Activated T-cell treated with anti-CD3 and anti-CD28 coated beads, Interleukin-2, amount 50 U/mL, for 4 hours (primary cell): Measurements from ENCODE around the gene CCNL1. TPM values are rescaled to one million over a fixed set of nuclear protein-coding genes. Genes with fewer than 3 reads are reported as not detected.

Source experiments
- ATAC-seq, 2 donors: fragments of 200-7000 bp; cut with Tn5 transposase; one replicate each; pipeline ENCODE4 v1.10.0; 2021
- DNase-seq: peaks from one replicate; pipeline ENCODE4 v3.0.0-alpha.2; 2020
- H3K27me3 Mint-ChIP-seq: one replicate; pipeline ENCODE4 v1.8.0; 2021; ENCODE audit warnings: low read depth, mixed read lengths
- H3K36me3 Mint-ChIP-seq: one replicate; pipeline ENCODE4 v1.8.0; 2022; ENCODE audit warnings: mixed read lengths; ENCODE audit not compliant: insufficient read depth
- H3K4me1 Mint-ChIP-seq: one replicate; pipeline ENCODE4 v1.8.0; 2021; ENCODE audit warnings: low read depth, mixed read lengths
- H3K4me3 Mint-ChIP-seq: one replicate; pipeline ENCODE4 v1.8.0; 2021; ENCODE audit warnings: mild to moderate bottlenecking, moderate library complexity, mixed read lengths
- H3K9me3 Mint-ChIP-seq: one replicate; pipeline ENCODE4 v1.8.0; 2021; ENCODE audit warnings: mixed read lengths
- total RNA-seq, 3 donors: library from RNA; stranded (reverse); gene quantifications; one replicate each; pipeline ENCODE4 v1.2.1, GENCODE V29; 2021

Gene CCNL1
- total RNA-seq, 3 donors from 2014 or later = 138 to 152 (median 151) TPM

DNA sequence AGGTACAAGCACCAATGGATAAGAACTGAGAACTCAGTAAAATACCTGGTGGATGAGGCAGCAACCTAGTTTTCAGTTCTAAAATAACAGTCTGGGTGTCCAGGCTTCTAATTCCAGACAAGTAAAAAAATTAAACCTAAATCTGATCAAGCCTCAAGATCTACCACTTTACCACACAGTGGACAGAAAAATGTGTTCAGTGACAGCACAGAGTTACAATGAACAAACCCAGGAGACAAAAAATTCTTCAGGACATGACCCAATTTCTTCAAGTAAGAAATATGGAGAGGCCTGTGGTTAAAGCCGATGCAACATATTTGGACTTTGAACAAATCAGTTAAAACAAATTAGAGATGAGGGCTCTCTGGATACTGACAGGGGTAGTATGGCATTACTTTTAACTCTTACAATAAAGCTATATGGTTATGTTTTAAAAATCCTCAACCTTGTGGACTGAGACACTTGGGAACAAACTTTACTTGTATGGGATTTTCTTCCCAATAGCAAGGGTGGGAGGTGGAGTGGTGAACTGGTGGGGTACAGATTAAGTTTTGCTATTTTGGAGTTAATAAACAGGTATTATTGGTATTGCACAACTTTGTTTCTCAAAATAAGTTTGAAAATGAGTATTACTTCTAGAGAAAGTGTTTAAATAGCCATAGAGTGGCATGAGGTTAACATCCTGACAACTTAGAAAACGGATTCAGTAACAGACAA lies 14.2 kb downstream of the CCNL1 start:
- Mint-ChIP-seq H3K9me3 (no peaks in the 10 kb centered on the region), H3K4me3 (no peak overlapping the region), H3K36me3 (peaks cover 54% of the 10 kb centered on the region), H3K27me3 (no peaks in the 10 kb centered on the region), H3K4me1 (peaks cover 21% of the 10 kb centered on the region)
- no peak for DNase-seq
- ATAC-seq = no peak

DNA sequence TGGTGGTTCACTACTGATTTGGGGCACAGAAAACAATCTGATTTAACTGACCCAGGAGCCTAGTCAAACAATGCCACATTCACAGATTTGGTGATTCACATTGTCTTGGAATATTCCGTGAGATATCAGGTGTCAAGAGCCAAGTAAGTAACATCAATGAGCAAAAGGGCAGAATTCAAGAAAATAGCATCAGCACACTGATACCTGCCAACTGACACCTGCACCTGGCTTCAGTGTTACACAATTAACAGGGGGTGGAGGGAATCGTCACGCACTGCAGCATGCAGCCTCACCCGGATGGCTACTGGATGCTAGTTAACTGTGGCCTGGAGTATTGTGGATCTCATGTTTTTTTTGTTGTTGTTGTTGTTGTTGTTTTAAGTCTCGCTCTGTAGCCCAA lies 17.6 kb downstream of the CCNL1 start:
- no peaks in the 10 kb centered on the region for H3K9me3 Mint-ChIP-seq
- DNase-seq (no peak), ATAC-seq (no peak)
- peaks cover 7% of the 10 kb centered on the region for H3K4me1 Mint-ChIP-seq
- peaks cover 38% of the 10 kb centered on the region for H3K36me3 Mint-ChIP-seq
- no peak overlapping the region for H3K4me3 Mint-ChIP-seq
- no peaks in the 10 kb centered on the region for H3K27me3 Mint-ChIP-seq

DNA sequence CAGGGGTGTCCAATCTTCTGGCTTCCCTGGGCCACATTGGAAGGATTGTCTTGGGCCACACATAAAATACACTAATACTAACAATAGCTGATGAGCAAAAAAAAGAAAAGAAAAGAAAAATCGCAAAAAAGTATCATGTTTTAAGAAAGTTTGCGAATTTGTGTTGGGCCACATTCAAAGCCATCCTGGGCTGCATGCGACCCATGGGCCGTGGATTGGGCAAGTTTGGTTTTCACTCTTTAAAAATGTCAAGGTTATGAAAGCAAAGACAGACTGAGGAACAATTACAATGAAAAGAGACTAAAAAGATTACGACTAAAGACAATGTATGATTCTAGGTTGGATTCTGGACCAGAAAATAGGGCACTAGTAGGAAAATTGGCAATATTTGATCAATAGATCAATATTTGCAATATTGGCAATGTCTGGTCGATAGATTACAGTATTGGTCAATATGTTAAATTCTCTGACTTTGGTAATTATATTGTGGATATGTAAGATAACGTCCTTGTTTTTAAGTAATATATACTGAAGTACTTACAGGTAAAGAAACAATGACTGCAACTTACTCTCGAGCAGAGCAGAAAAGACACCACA lies 19.9 kb downstream of the CCNL1 start:
- Mint-ChIP-seq H3K9me3 (no peaks in the 10 kb centered on the region), H3K4me3 (no peak overlapping the region), H3K27me3 (no peaks in the 10 kb centered on the region), H3K36me3 (peaks cover 22% of the 10 kb centered on the region), H3K4me1 (peaks cover 11% of the 10 kb centered on the region)
- no peak for DNase-seq
- no peak for ATAC-seq

DNA sequence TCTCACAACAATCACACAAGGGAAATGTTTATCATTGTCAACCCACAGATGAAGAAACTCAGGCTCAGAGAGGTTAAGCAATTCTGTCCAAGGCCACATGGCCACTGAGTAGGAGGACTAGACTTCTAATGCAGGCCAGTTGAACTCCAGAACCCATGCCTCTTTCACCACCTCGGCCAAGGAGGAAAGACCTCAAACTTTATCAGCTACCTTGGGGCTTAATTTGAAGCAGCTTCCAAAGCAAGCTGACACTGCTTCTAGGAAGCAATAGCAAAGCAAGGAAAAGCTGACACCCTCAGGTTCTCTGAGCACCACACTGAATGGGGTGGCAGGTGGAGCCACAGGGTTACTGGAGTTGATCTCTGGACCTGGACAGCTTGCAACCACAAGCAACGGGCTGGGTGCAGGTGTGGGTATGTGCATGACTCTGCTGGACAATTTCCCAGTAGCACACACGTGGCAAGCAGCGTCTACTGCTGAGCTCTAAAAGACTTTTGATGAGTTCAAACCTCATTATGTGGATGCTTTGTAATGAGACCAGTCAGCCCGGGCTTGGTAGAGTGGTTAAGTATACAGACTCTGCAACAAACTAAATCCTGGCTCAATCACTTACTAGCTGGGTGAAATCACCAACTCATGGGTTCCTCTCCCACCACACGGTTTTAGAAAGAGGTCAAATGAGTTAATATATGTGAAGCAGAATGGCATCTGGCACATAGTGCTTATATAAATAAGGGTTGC lies 23.1 kb downstream of the CCNL1 start:
- H3K4me3 Mint-ChIP-seq = no peak overlapping the region
- peaks cover 6% of the 10 kb centered on the region for H3K36me3 Mint-ChIP-seq
- peaks cover 24% of the 10 kb centered on the region for H3K4me1 Mint-ChIP-seq
- peak in 1 of 2 donors; percentile 8 for ATAC-seq
- no peak for DNase-seq
- H3K27me3 Mint-ChIP-seq = no peaks in the 10 kb centered on the region
- H3K9me3 Mint-ChIP-seq = no peaks in the 10 kb centered on the region

DNA sequence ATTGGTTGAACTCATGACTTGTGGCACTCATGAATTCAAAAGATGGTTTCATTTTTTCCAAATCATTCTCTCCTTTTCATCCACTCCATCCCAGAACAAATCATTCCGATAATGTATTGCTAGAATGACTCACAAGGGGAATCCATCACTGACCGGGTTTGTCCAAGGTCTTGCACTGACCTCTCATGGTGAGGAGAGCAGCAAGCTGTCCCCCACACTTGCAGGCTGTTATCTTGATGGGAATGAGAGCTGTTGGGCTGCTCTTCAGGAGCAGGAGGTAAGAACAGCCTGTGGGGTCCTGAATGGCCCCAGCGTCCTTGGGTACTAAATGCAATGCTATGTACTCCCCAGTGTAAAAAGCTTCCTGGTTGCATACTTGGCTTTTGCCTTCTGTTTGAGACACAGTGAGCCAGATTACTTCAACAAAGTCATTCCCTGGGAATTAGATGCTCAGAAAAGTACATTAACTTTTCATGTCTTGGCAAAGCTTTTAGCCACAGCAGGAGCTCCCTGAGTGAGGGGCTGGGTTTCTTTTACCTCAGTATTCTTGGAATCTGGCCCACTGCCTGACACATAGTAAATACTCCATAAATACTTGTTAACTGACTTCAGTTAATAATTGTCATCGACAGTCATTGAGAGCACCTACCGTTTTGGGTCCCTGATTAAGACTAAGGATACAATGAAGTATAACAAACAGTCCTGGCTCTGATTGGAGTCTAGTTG lies 24.1 kb downstream of the CCNL1 start:
- Mint-ChIP-seq H3K9me3 (no peaks in the 10 kb centered on the region), H3K4me1 (peaks cover 34% of the 10 kb centered on the region), H3K4me3 (no peak overlapping the region), H3K36me3 (peaks cover 6% of the 10 kb centered on the region), H3K27me3 (no peaks in the 10 kb centered on the region)
- DNase-seq (no peak), ATAC-seq (no peak)

DNA sequence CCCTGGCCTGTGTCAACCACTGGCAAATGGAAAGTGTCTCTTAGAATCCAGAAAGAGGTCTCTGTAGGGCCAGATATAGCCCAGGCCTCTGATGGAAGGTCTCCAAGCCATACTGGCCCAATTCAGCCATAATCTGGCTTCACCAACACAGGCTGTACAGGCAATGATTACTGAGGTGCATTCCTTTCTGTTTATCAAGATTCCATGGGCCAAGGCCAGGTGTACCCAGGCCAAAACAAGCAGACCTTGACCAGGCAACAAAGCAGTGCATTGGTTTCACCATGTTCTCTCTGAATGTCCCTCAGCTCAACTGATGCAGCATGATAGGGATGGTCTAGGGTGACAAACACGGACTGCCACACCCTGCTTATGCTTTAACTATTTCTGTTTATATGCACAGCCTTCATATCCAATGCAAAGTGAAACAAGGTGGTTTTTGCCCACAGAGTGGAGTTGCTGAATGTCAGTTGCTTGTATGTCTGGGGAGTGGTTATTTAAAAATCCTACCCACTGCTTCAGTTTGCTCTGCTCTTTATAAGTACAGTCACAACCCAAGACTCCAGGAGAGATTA lies 25.2 kb downstream of the CCNL1 start:
- no peaks in the 10 kb centered on the region for H3K27me3 Mint-ChIP-seq
- DNase-seq (no peak), ATAC-seq (no peak)
- peaks cover 43% of the 10 kb centered on the region for H3K4me1 Mint-ChIP-seq
- no peak overlapping the region for H3K4me3 Mint-ChIP-seq
- H3K36me3 Mint-ChIP-seq = peaks cover 2% of the 10 kb centered on the region
- no peaks in the 10 kb centered on the region for H3K9me3 Mint-ChIP-seq

DNA sequence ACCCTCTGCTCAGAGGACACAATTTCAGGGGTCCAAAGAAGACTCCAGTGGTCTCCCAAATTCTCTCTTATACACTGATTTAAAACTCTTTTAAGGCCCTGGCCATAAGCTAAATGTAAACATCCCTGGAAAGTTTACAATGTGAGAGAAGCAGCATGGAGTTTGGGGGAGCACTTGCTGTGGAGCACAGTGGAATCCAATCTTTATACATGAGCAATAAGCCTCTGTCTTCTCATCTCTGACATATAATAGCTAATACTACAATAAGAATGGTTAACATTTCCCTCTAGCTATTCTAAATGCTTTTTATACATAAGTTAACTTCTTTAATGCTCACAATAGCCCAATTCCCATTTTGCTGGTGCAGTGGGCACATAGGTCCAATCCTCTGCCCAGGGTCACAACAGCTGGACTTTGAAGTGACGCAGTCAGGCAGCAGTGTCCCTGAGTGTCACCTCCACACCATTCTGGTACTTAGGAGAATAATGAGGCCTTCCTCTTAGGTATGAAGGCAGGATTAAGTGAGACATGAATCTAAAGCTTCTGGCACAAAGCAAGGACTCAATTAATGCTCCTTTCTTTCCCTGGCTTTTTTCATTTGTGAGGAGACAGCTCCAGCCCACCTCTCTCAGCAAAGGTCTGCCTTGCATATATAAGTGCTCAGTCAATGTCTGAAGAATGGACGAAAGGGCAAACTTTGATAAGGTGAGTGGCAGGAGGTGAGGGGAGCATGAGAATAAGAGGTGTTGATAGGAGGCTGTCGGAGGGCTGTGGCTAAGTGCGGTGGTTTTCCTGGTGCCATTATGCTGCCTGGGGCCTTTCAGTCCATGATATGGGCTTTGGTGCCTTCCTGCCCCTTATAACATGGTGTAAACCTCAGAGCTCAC lies 26.3 kb downstream of the CCNL1 start:
- DNase-seq (no peak), ATAC-seq (no peak)
- H3K36me3 Mint-ChIP-seq = no peaks in the 10 kb centered on the region
- H3K4me3 Mint-ChIP-seq = no peak overlapping the region
- H3K27me3 Mint-ChIP-seq = no peaks in the 10 kb centered on the region
- no peaks in the 10 kb centered on the region for H3K9me3 Mint-ChIP-seq
- H3K4me1 Mint-ChIP-seq = peaks cover 54% of the 10 kb centered on the region

DNA sequence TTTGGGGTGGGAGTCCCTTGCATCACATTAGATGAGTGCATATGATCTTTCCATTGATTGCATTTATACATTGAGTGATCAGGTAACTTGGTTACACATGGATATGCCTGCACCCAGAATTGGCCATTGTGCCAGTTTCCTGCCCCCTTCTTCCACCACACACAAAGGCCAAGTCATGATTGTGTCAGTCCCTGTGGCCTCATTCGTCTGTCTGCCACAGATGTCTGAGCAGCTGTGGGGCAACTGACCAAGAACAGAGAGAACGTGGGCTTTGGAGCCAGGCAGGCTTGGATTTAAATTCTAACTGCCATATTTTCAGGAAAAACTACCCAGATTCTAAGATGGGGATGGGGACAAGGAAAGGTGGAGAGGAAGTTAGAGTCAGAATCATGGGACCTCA lies 27.0 kb downstream of the CCNL1 start:
- no peaks in the 10 kb centered on the region for H3K36me3 Mint-ChIP-seq

DNA sequence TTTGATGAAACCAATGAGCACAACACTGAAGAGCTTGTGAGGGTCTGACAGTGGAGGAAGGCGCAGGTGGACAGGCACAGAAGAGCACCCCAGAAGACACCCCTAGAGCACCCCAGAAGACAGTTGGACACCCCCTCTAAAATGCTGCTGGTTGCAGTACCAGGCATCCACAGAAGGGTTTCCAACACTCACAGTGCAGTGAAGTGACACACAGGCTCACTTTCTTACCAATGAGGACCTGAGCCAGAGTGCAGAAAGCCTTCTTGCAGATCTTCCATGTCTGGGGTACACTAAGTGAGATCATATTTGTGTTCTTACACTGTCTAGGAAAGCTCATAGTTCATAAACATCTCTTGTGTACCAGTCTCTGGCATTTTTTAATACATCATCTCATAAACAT lies 27.6 kb downstream of the CCNL1 start:
- peaks cover 60% of the 10 kb centered on the region for H3K4me1 Mint-ChIP-seq
- H3K4me3 Mint-ChIP-seq = peak overlapping the region; percentile 16
- H3K9me3 Mint-ChIP-seq = no peaks in the 10 kb centered on the region

More for the DNA sequence above, 27.0 kb downstream of the CCNL1 start:
- no peak for DNase-seq
- peaks cover 59% of the 10 kb centered on the region for H3K4me1 Mint-ChIP-seq
- H3K9me3 Mint-ChIP-seq = no peaks in the 10 kb centered on the region
- no peak for ATAC-seq
- no peak overlapping the region for H3K4me3 Mint-ChIP-seq
- no peaks in the 10 kb centered on the region for H3K27me3 Mint-ChIP-seq

DNA sequence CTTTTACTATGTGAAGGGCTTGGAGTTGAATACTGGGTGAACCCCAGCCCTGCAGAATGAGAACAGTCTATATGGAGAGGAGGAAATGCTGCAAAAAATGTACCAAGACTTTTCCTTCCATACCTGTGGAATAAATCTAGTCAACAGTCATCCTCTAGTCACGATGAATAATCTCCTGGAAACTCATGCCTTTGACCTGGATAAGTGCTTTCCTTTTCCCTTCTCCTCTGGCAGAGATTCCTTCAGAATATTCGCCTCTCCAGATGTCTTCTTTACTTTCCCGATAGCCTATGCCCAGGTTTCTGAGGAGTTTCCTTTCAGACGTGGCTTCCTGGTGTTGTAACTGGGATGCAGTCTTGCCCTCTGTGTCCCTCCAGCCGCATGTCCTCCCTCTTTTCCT lies 28.1 kb downstream of the CCNL1 start:
- no peaks in the 10 kb centered on the region for H3K36me3 Mint-ChIP-seq
- H3K4me1 Mint-ChIP-seq = peaks cover 58% of the 10 kb centered on the region
- ATAC-seq (no peak), DNase-seq (no peak)
- no peaks in the 10 kb centered on the region for H3K27me3 Mint-ChIP-seq
- peak overlapping the region; percentile 19 for H3K4me3 Mint-ChIP-seq
- no peaks in the 10 kb centered on the region for H3K9me3 Mint-ChIP-seq

More for the DNA sequence above, 27.6 kb downstream of the CCNL1 start:
- no peaks in the 10 kb centered on the region for H3K36me3 Mint-ChIP-seq
- no peak for DNase-seq
- no peaks in the 10 kb centered on the region for H3K27me3 Mint-ChIP-seq
- no peak for ATAC-seq

DNA sequence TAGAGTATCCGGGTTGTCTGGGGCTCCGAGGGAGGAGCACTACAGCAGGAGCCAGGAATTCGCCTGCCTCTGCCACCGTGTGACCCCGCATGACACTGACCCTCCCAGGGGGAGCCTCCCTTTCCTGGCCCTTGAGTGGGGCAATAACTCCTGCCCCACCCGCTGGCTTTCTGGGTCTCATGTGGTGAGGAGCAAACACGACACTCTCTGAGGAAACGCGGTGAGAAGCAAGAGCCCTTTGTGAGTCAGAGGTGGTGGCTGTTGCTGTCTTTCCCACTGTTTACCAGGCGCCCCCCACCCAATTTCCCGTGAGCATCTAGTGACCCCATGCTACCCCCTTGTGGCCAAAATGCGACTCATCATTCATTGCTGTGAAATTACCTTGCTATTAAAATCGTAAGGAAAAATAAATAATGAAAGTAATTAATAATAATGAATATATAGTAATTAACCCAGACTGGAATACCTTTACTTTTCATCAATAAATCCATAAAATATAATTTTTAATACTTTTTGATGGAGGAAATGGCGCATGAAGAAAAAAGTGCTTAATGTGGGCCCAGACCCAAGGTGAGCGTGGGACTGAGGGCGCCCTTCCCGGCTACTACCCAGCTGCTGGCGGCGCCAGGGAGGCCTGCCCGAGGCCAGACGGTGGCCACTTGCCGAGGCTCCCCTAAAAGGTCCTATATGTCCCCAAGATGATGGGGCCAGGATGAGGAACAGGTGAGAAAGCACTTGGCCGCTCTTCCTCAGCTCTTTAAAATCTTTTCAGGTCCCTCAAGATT lies 29.3 kb downstream of the CCNL1 start:
- peaks cover 58% of the 10 kb centered on the region for H3K4me1 Mint-ChIP-seq
- peak; percentile 47 to 49 for ATAC-seq
- peak overlapping the region; percentile 2 for H3K4me3 Mint-ChIP-seq
- no peaks in the 10 kb centered on the region for H3K36me3 Mint-ChIP-seq
- no peaks in the 10 kb centered on the region for H3K9me3 Mint-ChIP-seq
- no peaks in the 10 kb centered on the region for H3K27me3 Mint-ChIP-seq
- peak; percentile 76 for DNase-seq

DNA sequence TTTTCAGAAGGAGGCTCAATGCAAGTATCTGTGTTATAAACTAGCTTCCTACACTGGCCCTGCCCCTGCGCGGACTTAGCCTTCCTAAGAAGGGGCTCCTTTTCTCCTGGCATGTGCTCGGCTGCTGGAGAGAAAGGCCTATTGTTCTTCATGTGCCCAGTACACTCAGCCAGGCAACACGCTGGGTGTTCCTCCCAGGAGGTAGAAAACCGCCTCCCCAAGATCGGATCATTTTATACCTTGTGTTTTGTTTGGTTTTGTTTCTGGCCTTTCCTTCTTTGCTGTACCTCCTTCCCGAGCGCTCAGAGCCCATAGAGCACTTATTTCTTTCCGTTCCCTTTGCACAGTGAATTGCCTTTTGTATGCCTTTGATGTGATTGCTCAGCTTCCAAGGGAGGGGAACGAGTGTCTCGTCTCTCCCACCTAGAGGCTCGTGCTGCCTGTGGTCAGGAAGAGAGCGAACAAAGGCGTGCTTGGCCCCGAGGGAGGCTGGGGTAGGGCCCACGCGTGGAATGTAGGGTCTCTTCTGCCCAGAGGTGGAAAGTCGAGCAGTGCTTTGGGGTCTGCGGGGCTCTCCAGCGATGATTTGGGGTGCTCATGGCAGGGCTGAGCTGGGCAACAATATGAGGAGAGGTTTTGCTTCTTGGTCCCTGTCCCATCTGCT lies 30.0 kb downstream of the CCNL1 start:
- peak; percentile 1 to 5 for ATAC-seq
- H3K4me3 Mint-ChIP-seq = peak overlapping the region; percentile 2

More for the DNA sequence above, 30.0 kb downstream of the CCNL1 start:
- DNase-seq = peak; percentile 17
- Mint-ChIP-seq H3K27me3 (no peaks in the 10 kb centered on the region), H3K36me3 (no peaks in the 10 kb centered on the region), H3K4me1 (peaks cover 55% of the 10 kb centered on the region), H3K9me3 (no peaks in the 10 kb centered on the region)
